ENCODE data around the gene ADGRD2.

The ADGRD2 gene

GRCh38 chr9:124477211-124477647 lies 27.0 kb downstream of the ADGRD2 start:
- no peak overlapping the region for H3K4me3 ChIP-seq (ENCODE audit: low read depth, low read length)
- TF ChIP-seq, protein P1, sequence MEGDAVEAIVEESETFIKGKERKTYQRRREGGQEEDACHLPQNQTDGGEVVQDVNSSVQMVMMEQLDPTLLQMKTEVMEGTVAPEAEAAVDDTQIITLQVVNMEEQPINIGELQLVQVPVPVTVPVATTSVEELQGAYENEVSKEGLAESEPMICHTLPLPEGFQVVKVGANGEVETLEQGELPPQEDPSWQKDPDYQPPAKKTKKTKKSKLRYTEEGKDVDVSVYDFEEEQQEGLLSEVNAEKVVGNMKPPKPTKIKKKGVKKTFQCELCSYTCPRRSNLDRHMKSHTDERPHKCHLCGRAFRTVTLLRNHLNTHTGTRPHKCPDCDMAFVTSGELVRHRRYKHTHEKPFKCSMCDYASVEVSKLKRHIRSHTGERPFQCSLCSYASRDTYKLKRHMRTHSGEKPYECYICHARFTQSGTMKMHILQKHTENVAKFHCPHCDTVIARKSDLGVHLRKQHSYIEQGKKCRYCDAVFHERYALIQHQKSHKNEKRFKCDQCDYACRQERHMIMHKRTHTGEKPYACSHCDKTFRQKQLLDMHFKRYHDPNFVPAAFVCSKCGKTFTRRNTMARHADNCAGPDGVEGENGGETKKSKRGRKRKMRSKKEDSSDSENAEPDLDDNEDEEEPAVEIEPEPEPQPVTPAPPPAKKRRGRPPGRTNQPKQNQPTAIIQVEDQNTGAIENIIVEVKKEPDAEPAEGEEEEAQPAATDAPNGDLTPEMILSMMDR (IDR thresholded peaks at IDR 0.05; ENCODE audit: low read depth, low read length, missing control alignments) = no peak
- no peak for DNase-seq (ENCODE audit: low read depth)

DNA sequence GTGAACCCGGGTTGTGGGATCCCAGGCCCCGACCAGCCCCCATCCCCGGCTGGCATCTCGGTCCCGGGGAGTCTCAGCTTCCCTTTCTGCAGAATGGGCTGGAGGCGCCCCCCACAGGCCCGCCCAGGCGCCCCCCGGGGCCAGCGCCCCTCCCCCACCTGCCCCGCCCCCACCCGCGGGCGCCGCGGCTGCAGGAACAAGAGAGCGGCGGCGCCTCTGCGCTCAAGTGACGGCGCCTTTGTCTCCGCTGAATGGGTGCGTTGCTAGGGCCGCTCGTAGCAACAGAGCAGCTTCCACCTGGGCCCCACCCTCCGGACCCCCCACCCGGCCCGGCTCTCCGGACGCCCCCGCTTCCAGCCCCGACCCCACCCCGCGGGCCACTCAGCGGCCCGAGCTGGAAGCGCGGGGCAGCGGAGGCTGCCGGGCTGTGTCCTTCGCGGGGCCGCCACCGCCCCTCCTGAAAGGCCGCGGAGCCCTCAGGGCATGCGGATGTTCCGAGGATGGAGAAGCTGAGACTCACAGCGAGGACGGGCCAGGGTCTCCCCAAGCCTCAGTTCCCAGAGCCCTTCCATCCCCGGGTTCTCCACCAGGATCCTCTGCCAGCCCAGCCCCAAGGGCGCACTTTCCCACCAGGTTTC lies 27.5 kb downstream of the ADGRD2 start:
- TF ChIP-seq, protein P1 (IDR thresholded peaks at IDR 0.05; ENCODE audit: low read depth, low read length, missing control alignments) = no peak
- DNase-seq (ENCODE audit: low read depth) = no peak
- no peak overlapping the region for H3K4me3 ChIP-seq (ENCODE audit: low read depth, low read length)

DNA sequence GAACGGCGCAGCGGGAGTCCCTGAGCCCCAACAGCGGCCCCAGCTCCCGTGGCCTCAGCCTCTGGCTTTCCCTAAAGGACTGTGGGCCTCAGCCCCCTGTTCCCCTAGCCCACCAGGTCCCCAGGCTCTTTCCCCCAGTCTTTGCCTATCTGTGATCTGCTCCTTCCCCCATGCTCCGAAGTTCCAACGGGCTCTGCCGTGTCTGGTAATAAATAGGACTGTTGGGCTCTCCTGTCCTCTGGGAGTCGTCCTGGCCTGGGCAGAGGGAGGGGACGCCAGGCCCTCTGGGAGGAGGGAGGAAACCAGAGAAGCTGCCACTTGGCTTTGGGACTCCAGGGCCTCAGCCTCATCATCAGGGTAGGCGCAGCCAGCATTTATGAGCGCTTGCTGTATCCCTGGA lies 28.1 kb downstream of the ADGRD2 start:
- no peak overlapping the region for H3K4me3 ChIP-seq (ENCODE audit: low read depth, low read length)
- no peak for DNase-seq (ENCODE audit: low read depth)
- TF ChIP-seq, protein P1 (IDR thresholded peaks at IDR 0.05; ENCODE audit: low read depth, low read length, missing control alignments) = no peak

DNA sequence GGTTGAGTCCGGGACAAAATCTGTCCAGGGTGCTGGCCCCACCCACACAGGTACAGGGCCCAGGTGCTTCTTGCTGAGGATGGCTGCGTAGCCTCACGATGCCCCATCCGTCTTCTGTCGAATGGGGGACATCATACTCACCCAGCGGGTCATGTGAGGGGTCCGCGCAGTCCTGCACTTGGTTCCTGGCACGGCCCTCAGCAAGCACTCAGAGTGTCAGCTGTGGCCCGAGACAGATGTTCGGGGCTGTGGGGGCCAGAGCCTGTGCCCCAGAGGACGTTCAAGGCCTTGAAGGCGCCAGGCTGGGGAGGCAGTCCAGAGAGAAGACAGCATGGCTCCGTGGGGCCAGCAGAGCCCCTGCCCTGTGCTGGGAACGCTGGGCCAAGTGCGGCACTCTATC lies 29.1 kb downstream of the ADGRD2 start:
- TF ChIP-seq, protein P1 (IDR thresholded peaks at IDR 0.05; ENCODE audit: low read depth, low read length, missing control alignments) = no peak
- DNase-seq (ENCODE audit: low read depth) = no peak
- H3K4me3 ChIP-seq (ENCODE audit: low read depth, low read length) = no peak overlapping the region

GRCh38 chr9:124479947-124480620 lies 29.8 kb downstream of the ADGRD2 start:
- H3K4me3 ChIP-seq (ENCODE audit: low read depth, low read length) = no peak overlapping the region
- TF ChIP-seq, protein P1 (IDR thresholded peaks at IDR 0.05; ENCODE audit: low read depth, low read length, missing control alignments) = no peak
- no peak for DNase-seq (ENCODE audit: low read depth)

GRCh38 chr9:124480621-124480981 lies 30.4 kb downstream of the ADGRD2 start:
- TF ChIP-seq, protein P1 (IDR thresholded peaks at IDR 0.05; ENCODE audit: low read depth, low read length, missing control alignments) = peak; percentile 72
- DNase-seq (ENCODE audit: low read depth) = no peak
- no peak overlapping the region for H3K4me3 ChIP-seq (ENCODE audit: low read depth, low read length)

DNA sequence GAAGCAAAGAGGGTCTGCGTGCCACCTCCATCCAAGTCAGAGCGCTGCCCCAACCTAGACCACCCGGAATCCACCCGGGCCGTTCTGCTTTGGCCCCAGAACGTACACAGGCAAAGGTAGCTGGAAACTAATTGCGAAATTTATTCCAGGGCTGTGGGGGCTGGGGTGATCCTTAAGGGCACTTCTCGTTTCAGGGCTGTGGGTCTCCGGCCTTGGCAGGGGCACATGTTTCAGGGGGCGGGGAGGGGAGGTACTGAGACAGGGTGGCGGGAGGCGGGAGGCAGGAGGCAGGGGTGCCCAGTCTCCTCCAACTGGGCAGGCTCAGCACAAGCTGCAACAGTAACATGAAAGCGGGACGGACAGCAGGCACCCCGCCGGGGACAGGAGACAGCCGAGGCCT lies 30.9 kb downstream of the ADGRD2 start:
- TF ChIP-seq, protein P1 (IDR thresholded peaks at IDR 0.05; ENCODE audit: low read depth, low read length, missing control alignments) = no peak
- no peak overlapping the region for H3K4me3 ChIP-seq (ENCODE audit: low read depth, low read length)
- DNase-seq (ENCODE audit: low read depth) = no peak
